ENCODE measurements around the gene FHIT.
A peak's percentile ranks its signal among the peaks of the same experiment; 100 is the strongest.

Gene FHIT

DNA sequence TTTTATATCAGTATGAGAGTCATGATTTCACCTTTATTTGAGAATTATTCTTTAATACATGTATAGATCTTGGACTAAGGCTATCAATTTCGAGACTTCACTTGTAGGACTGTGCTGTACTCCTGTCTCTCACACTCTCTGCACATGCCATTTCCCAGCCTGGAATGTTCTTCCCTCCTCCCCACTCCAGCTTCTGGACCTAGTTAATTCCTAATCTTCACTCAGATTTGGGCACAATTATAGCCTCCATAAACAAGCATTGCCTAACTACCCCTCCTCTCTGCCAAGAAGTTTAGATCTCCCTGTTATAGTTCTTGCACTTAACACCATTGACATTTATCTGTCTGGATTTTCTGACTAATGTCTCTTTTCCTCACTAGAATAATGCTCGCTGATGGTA, 88.3 kb downstream of the FHIT start:
- no peak for DNase-seq

DNA sequence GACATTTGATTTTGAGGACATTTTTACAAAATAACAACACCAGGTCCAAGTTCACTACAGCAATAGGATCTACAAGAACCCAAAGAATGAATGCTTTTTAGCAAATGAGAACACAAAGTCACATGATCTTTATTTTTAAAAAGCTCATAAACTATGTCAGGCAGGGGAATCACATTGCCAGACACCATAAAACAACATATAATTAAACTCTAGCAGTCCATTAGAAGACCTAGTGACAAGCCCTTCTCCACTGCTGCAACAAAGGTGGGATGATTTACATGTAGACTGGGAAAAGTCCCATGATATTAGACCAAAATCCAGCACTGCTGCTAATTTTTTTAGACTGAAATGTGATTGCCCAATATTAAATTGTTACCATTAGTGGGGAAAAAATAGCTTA, 92.6 kb downstream of the FHIT start:
- DNase-seq: no peak

DNA sequence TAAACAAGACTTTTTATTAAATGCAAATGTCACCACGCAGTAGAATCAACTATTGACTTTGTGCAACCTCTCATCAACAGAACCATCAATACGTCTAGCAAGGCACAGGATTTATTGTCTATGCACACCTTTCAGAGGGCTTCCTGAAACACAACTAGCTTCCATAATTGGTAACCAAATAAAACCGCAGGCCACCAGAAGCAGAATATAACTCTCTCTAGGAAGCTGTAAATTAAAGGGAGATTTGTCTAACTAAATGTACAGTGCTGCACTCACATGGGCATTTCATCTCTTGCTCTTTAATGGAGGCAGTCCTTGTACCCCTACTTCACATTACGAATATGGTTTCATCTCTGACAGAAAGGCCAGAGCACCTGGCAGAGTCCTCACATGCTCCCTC, 93.0 kb downstream of the FHIT start:
- no peak for DNase-seq

DNA sequence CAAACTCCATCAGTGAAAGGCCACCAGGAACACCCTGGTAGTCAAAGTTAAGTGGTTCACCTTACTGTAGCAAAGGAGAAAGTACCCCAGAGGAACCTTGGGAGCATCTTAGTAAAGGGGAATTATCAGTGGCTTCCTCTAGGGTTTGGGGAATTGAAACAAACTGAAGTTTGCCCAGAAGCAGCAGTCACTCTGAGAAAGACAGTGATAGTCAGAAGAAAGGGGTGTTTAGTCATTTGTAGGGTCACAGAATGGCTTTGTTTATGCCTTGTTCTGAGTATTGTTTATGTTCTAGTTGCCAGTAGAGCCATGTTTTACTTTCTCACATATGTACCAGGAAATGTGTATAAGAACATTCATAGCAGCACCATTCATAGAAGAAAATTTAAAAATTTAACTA, 93.8 kb downstream of the FHIT start:
- DNase-seq: no peak

DNA sequence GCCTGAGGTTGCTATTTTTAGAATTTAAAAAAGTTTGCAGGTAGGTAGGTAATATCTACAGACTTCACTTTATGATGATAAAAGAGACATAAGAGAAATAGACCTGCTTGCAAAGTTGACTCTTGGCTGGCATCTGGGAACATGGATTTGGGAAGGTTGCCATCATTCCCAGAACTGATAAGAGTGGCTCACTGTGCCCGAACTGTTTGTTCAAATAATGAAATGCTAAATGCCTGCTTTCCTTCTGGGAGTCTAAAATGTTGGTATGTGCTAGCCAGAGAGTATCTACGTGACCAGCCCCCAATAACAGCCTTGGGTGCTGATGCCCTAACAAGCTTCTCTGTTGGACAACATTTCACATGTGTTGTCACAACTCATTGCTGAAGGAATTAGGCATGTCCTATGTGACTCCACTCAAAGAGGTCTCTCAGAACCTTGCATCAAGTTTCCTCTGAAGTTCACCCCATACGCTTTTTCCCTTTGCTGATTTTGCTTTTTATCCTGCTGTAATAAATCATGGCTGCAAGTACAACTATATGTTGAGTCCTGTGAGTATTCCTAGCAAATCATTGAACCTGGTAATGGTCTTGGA, 95.5 kb downstream of the FHIT start:
- no peak for DNase-seq

DNA sequence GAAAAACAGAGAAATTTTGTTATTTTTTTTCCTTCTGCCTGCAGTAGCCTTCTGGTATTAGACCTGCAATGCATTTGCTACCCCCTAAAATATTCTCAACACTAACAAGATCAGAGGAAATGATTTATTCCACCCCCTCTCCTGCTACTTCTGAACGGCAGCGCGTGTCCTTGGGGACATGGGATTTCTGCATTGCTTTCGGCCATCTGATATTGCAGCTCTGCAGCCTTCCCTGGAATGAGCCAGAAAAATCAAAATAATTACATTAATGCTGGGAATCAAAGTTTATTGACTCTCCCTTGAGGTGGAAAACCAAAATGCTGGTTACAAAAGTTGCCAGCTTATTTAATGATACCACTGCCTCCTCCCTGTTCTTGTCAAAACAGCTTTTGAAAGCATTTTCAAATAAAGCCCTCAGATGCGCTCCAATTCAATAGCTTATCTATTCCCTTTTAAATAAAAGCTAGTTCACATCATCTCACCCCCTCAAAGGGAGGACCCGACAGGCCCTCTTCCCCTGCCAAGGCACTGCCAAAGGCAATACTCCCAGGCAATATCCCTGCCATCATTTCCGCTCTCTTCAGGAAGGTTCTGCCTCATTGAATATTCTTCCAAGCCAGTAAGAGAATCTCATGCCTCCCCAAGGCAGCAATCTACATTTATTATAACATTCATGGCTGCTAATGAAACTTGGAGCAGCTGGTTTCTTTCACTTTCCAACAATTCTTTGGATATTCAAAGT, 96.6 kb downstream of the FHIT start:
- no peak for DNase-seq

DNA sequence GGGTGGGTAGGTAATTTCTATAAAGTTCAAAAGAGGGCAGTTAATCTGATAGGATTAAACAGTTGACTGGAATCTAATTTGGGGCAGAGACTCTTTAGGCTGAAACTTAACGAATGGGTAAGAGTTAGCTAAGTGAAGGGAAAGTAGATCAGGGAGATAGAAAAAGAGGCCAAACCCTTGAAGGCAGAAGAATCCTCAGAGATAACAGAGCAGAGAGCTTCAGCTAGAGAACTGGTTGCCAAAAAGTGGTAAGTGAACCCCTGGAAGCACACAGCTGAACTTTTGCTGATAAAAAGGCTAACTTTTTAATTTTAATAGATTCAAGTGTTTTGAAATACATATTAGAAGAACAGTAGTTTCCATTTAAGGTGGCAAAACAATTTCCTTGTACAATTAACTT, 99.2 kb downstream of the FHIT start:
- DNase-seq: no peak

DNA sequence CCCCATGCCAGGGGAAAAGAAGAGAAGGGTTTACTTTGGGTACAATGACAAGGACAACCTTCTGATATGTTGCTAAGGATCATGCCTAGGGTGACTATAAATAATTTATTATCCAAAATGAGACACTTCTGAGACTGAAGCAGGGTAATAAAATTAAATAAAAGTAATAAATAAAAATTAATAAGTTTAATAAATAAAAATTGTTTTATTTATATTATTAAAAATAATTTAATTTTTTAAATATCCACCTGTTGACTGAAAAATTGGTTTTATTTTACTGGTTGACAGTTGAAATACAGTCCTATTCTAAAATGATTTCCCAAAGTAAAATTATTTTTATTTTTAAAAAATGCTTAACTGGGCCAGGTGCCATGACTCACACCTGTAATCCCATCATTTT, 102.0 kb downstream of the FHIT start:
- DNase-seq: no peak

DNA sequence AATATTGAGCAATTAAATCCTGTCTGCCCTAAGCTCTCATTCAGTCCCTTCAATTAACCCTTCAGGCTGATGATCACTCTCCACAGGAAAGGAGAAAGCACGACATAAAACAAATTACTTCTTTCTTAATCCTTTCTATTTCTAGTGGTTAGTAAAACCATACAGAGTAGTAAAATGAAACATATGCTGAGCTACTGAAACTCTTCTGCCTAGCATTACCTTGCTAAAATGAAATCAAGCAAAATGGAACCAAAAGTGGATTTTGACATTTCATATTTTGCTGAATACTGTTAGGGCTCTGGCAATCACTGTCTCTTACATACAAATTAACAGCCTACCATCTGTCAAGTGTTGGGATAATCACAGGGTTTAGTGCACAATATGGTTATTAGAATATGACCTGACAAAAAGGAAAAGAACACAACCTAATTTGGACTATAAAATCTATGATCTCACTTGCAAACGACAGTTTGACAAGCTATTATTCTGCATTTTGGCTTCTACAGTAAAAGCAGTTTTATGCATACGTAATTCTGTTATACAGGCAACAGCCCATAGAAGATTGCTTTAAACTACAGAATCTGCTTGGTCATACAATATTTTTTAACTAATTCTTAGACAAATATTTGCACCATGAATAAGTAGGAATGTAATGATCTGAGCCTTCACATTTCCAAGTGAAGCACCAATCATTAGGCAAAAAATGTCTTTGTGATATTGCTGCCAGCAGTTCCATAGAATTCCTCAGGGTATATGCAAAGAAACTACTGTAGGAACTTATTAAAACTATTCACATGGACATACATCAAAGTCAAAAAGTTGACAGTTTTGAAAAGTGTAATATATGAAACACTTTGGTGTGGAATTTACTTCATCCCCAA, 105.0 kb downstream of the FHIT start:
- no peak for DNase-seq

DNA sequence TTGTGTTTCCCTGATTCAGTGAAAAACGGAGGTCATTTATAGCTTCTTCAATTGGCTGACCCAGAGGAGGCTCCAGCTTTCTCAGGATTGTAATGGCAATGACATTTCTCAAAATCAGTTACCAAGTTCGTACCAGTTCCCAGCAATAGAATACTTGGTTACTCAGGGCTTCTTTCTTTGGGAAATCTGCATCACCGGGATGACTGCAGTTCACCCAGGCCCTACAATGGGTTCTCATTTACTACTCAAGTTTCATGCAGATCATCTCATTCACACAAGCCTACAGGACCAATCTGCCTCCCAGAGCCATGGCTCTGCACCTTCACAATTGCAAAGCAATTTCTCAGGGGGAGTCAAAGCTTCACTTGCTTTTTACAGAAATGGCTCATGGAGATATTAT, 109.6 kb downstream of the FHIT start:
- no peak for DNase-seq

DNA sequence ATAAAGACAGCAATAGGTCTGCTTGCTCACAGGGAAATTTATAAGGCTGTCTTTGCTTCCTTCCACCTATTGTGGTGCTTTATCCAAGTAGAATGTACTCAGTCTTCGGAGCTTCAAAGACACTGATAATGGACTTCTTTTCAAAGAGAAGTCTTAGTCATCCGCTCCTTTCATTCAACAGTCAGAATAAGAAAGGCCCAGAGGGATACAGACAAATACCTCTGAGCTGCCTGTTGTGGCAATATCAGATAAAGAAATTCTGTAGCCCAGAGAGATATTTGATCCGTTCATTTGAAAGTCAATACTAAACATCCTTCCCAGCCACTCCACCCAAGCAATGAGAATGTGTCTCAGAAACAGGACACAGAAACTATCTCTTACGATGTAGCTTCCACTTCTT, 110.0 kb downstream of the FHIT start:
- no peak for DNase-seq

DNA sequence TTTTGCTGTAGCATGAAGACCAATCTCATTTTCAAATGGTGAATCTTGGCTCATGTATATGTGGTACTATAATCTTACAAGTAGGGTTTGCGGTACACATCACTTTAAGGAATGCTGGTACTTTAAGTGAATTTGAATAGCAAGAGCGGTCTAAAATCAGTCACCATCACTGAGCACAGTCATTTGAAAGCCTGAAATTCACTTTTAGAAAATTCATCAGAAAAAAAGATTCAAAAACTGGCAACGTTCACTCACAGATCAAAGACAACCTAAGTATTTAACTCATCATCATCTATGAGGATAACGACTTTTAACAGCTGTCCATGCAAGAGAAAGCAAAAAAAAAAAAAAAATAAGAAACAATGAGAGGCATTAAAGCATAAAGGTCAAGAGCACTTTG, 111.6 kb downstream of the FHIT start:
- DNase-seq: no peak

DNA sequence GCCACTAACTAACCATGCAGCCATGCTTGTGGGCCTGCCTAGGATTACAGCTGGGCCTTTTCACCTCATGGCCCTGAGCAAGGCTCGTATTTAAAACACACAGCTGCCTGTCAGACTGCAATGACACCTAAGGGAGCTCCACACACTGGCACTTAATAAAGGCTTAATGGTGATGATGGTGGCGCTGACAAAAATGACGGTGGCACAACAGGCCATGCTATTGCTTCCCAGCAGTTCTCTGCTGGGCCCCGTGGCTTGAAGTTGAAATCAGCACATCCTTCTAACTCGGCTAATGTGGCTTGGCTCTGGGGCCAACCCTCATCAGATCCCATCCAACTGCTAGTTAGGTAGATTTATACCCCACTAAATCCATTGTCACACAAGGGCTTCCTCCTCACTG, 112.9 kb downstream of the FHIT start:
- no peak for DNase-seq

DNA sequence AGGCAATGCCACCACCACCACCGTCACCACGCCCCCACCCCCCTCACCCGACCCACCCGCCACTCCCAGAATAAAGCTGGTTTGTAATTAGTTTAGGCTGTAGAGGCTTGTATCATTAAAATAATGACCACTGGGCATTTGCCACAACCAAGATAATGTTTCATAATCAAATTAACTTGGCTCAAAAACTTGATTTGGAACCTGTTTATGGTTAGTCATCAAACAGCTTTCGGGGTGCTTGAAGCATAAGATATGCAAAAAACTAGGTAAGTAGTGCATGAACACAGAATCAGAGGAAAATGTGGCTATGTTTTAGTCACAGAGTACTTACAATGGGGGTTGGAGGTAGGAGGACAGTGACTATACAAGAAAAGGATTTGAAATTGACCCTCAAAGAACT, 115.1 kb downstream of the FHIT start:
- no peak for DNase-seq

DNA sequence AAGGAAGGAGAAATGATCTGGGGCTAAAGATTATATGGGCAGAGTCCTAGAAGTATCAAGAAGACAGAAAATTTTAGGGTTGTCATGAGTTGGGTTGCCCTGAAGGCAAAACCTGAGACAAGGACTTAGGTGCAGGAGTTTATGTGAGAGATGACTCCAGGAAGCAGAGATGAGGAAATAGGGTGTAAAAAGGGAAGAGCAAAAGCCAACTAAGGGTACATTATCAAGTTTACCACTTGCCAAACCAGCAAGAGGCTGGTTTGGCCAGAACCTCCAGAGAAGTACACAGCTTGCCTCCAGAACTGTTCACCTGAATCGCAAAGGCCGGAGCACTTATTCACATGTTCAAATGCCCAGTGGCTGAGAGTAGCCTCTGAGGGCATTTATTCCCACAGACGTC, 116.7 kb downstream of the FHIT start:
- DNase-seq: no peak

DNA sequence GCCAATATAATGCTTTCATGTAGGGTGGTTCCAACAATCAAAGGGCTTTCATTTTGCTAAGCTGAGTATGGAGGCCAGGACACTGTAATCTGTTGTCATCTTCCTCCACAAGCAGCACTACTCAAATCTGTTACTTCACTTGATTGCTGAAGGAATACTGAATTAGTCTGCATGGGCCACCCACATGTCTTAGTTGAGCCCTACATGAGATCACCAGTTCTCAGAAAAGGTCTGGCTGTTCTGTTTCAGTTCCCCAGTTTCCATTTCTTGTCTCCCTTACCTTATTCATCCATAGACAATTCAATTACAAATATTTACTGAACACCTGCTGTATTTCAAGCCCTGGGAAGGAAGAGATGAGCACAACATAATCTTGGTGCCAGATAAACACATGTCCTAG, 119.2 kb downstream of the FHIT start:
- DNase-seq: no peak

DNA sequence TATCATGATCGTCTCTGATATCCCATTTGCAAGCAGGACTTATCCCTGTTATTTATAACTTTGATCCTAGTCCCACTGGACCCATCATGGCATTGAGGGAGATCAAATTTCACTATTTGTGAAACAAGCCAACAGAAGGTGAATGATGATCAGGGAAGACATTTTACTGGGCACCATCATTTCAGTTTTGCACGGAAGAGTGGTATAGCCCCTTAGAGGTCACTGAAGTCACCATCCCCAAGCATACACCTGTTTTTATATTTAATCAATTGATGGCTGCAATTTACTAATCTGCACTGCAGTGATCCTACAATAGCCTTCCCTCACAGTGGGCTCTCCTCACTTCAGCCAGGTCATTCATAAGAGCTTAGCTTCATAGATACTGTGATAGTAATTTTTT, 132.4 kb downstream of the FHIT start:
- DNase-seq: no peak

DNA sequence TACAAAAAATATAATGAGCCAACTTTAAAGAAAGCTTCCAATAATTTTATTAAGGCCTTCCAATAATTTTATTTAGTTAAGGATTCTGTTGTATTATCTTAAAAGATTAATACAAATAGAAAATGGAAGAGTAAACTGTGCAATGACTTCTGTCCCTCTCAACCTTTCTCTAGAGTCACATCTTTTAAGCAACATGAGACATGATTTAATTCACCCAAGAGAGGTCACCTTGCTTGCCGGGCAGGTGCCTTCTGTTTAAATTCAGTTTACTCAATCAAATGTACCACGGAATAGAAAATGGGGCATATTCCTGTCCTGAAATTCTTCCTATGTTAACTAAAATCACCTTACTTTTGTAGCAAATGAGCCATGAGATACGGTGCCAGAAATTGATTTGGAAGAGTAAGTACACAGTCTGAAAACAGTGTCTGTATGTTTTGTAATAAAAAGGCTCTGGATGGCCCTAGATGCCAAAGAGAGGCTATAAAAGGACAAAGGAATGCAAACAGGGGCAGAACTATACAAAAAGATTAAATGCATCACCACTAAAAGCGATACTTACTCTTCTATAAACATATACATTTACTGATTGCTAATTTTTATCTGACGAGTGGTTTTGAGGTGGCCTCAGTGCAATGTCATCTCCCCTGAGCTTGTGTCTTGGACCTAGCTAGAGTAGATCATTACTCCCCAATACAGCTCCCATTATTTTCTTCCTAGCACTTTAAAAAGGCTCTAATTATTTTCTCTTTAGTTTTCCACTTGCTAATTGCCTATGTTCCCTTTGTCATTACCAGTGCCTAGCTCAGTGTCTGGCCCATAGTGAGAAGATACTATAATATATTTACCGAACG, 134.0 kb downstream of the FHIT start:
- no peak for DNase-seq

DNA sequence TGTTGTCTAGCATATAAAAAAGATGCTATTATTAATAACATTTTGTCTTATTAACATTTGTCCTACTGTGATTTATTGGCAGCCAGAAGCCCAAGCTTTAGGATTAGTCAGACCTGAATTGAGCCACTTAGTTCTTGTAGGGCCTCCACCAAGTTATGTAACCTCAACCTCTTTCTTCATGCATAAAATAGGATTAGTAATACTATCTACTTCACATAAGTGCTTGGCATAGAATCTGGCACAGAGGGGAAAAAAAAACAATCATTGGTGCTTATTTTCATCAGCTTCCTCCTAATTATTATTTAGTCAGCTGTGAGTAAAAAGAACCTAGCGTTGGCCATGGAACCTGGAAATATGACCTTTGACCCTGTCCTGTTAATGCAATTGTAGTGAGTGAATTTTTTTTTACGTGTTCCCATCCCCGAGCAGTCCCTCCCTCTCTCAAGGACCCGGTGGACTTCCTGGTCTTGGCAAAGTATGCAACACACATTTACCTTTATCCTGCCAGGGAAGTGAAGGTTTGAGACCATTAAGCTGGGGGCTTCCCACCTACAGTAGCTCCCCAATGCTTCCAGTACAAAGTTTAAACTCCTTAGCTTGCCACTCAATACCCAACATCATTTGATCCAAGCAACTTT, 136.8 kb downstream of the FHIT start:
- no peak for DNase-seq

DNA sequence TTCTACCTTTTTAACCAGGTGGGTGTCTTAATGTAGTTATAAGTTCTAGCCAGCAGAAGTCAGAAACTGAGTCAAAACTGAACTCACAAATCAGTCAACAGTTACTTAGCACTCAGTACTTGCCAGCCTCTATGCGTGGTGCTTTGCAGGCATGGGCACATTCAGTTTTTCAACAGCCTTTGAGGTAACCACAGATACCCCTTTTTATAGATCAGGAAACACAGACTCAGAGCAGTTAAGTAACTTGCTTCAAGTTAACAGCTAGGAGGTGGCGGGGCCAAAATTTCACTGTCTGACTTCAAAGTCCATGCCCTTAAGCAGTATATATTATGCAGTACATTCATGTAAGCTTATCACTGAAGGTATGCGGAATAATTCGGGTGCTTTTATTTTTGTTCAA, 139.4 kb downstream of the FHIT start:
- DNase-seq: peak in 1 of 2 donors; percentile 5

DNA sequence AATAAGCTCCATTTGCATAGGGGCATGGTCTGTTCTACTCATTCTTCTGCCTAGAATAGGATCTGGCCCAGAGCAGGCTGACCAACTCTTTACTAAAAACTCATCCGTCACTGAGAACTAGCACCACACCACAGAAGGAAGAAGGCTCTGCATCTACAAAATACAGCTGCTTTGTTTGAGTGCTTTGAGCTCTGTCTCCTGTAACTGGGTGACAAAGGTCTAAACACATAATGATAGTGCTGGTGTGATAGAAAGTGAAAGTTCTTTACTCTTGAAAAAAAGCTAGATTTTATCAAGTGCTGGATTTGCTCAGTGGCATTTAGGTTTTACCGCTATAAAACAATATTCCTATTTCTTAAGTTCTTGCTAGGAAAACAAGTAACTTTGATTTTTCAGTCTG, 140.7 kb downstream of the FHIT start:
- no peak for DNase-seq

DNA sequence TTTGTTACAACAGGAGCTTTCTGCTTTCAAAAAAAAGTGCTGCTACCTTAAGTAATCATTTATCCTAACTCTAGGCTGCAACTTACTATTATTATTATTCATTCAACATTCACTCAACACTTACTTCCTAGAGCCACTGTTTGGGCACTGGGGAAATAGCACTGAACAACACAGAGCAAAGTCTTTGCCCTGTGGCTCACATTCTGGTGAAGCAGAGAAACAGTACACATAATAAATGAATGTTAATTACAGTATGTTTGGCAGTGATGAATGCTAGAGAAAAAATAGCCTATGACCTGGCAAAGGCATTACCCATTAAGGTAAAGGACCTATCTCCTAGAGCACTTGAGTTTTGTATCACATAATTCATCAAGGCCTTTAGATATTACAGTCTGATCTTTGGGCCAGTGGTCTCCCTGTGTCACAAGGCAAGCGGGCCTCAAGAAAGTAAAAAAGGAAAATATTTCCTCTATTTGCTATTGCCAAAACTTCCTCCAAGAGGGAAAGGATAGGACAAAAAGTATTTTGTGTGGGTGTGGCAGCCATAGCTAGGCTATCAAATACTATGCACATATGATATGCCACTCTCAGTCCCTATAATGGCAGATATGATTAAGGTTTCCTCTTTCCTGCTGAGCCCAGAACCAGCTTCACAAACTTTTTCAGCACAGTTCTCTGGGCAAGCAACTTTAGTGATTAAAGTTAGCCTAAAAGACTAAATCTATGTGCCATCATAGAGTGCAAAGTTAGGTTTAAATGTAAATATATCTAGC, 142.8 kb downstream of the FHIT start:
- DNase-seq: no peak
